K562 (cell line): ENCODE measurements around the gene CNOT6. TPM values are rescaled to one million over a fixed set of nuclear protein-coding genes. Genes with fewer than 3 reads are reported as not detected.

ENCODE experiments used
- ATAC-seq: fragments of 200-7000 bp; cut with Tn5 transposase; 3 replicates; pipeline ENCODE4 v1.9.1; 2020; ENCODE audit warnings: moderate library complexity
- BruUV-seq: library from RNA; stranded (reverse); fragments of 400-500 nt; replicated peaks from 2 replicates; lab custom pipeline; 2021; lab: Mats Ljungman, UMichigan
- CTCF ChIA-PET: fragments of 300-600 bp; formaldehyde crosslinking; extraction: SDS; loops from one replicate; lab custom pipeline; 2021; ENCODE audit warnings: low intra/inter-chr PET ratio; lab: Yijun Ruan, JAX
- POLR2A ChIA-PET: fragments of 300-600, 350-650 bp; sonication (Branson Sonifier 250); formaldehyde crosslinking; extraction: SDS; loops from one replicate; lab custom pipeline; 2021; ENCODE audit warnings: antibody characterized with exemption, inconsistent platforms; lab: Yijun Ruan, JAX
- DNase-seq, 4 experiments: peaks; one replicate each; pipeline versions ENCODE4 v3.0.0 to v3.0.0-alpha.2; 2011 to 2018; ENCODE audit warnings: low spot score in 3 of 4, mixed read lengths in 3 of 4; ENCODE audit errors: extremely low read depth in 1 of 4
- FAIRE-seq: peaks from 2 replicates; lab custom pipeline; 2011; peaks lifted over from hg19 to GRCh38; lab: Jason Lieb, UNC
- H2AFZ ChIP-seq: 2 replicates; pipeline ENCODE4 v1.6.0; 2011; ENCODE audit warnings: low read depth, low read length, control low read depth, inconsistent platforms
- H3K27ac ChIP-seq: fragments of 200-600 bp; 3 replicates; pipeline ENCODE4 v1.8.0; 2011; ENCODE audit warnings: low read depth, mild to moderate bottlenecking, control low read depth, inconsistent platforms, low read length, moderate library complexity, mixed read lengths; ENCODE audit errors: extremely low read depth
- H3K27me3 ChIP-seq, 2 experiments: fragments of 300-600 bp in 1 of 2; 2 replicates in 1 of 2; 3 replicates in 1 of 2; pipeline versions ENCODE4 v1.6.0 to v1.8.0; 2011; ENCODE audit warnings: inconsistent platforms in 2 of 2, low read length in 2 of 2, mild to moderate bottlenecking in 1 of 2, mixed read lengths in 1 of 2, moderate library complexity in 1 of 2; ENCODE audit not compliant: control insufficient read depth in 2 of 2, insufficient read depth in 2 of 2
- H3K36me3 ChIP-seq: fragments of 300-600 bp; 3 replicates; pipeline ENCODE4 v1.8.0; 2011; ENCODE audit warnings: mild to moderate bottlenecking, low read length, inconsistent platforms; ENCODE audit not compliant: control insufficient read depth, insufficient read depth
- H3K4me1 ChIP-seq, 2 experiments: fragments of 200-600 bp in 1 of 2; replicated peaks in 1 of 2; 2 replicates in 1 of 2; 3 replicates in 1 of 2; pipeline versions ENCODE4 v1.5.1 to v1.8.0; 2011; ENCODE audit warnings: inconsistent platforms in 2 of 2, low read length in 2 of 2, mild to moderate bottlenecking in 1 of 2, mixed read lengths in 1 of 2, moderate library complexity in 1 of 2; ENCODE audit not compliant: control insufficient read depth in 2 of 2, insufficient read depth in 2 of 2
- H3K4me2 ChIP-seq: 2 replicates; pipeline ENCODE4 v1.6.1; 2011; ENCODE audit warnings: low read length, control low read depth, inconsistent platforms, mixed read lengths; ENCODE audit not compliant: insufficient read depth
- H3K4me3 ChIP-seq: fragments of 200-600 bp; sonication (generic), shearing (Covaris generic); 2 replicates; pipeline ENCODE4 v1.5.1; 2016; ENCODE audit warnings: control low read depth, inconsistent platforms
- H3K79me2 ChIP-seq: fragments of 200-600 bp; 3 replicates; pipeline ENCODE4 v1.8.0; 2011; ENCODE audit warnings: low read length, inconsistent platforms; ENCODE audit not compliant: control insufficient read depth, insufficient read depth
- H3K9ac ChIP-seq, 2 experiments: 2 replicates each; pipeline versions ENCODE4 v1.6.0 to v1.6.1; 2011; ENCODE audit warnings: low read depth in 2 of 2, low read length in 2 of 2, control low read depth in 1 of 2, inconsistent platforms in 1 of 2, mild to moderate bottlenecking in 1 of 2, mixed read lengths in 1 of 2; ENCODE audit not compliant: insufficient read depth in 1 of 2
- H3K9me1 ChIP-seq: one replicate; pipeline ENCODE4 v1.6.0; 2011; ENCODE audit warnings: inconsistent platforms, mild to moderate bottlenecking, low read length, moderate library complexity; ENCODE audit not compliant: control insufficient read depth, insufficient read depth
- H3K9me3 ChIP-seq: replicated peaks from 2 replicates; pipeline ENCODE4 v1.5.1; 2011; ENCODE audit warnings: low read depth, low read length, inconsistent platforms; ENCODE audit not compliant: control insufficient read depth, insufficient read depth
- H4K20me1 ChIP-seq: replicated peaks from 2 replicates; pipeline ENCODE4 v1.6.1; 2011; ENCODE audit warnings: low read length, inconsistent platforms, mixed read lengths; ENCODE audit not compliant: control insufficient read depth, insufficient read depth
- CBFB ChIP-seq: sonication (generic); formaldehyde crosslinking; IDR thresholded peaks from 2 replicates; pipeline ENCODE4 v1.4.0; 2020; ENCODE audit warnings: mild to moderate bottlenecking, missing genetic modification reagents
- ELF2 ChIP-seq: fragments of 250-450 bp; sonication (Bioruptor Pico); IDR thresholded peaks from 2 replicates; pipeline ENCODE4 v1.5.0; 2021; ENCODE audit warnings: mild to moderate bottlenecking
- EP400 ChIP-seq: fragments of 450-650 bp; IDR thresholded peaks from 2 replicates; pipeline ENCODE4 v1.6.1; 2017; ENCODE audit warnings: antibody characterized with exemption, mild to moderate bottlenecking, moderate library complexity
- FOXK2 ChIP-seq, 2 experiments: fragments of 450-650 bp; IDR thresholded peaks in 1 of 2; conservative IDR thresholded peaks in 1 of 2; 2 replicates each; pipeline ENCODE4 v1.6.1; 2016; ENCODE audit warnings: low read depth in 2 of 2, mild to moderate bottlenecking in 1 of 2
- GTF3C2 ChIP-seq: IDR thresholded peaks from 3 replicates; pipeline ENCODE4 v1.6.1; 2011; ENCODE audit warnings: borderline replicate concordance, mild to moderate bottlenecking, moderate library complexity; ENCODE audit not compliant: insufficient read length; ENCODE audit errors: extremely low read depth
- HINFP ChIP-seq: fragments of 450-650 bp; conservative IDR thresholded peaks from 2 replicates; pipeline ENCODE4 v1.6.1; 2016; ENCODE audit warnings: missing genetic modification characterization, low read depth, mild to moderate bottlenecking, control low read depth, missing compliant biosample characterization
- HIVEP1 ChIP-seq: fragments of 250-450 bp; sonication (Bioruptor Pico); IDR thresholded peaks from 2 replicates; pipeline ENCODE4 v1.4.0; 2020; ENCODE audit warnings: mild to moderate bottlenecking
- MCM5 ChIP-seq: fragments of 450-650 bp; IDR thresholded peaks from 2 replicates; pipeline ENCODE4 v1.6.1; 2016; ENCODE audit warnings: low read depth
- MTA2 ChIP-seq: fragments of 450-650 bp; IDR thresholded peaks from 2 replicates; pipeline ENCODE4 v1.6.1; 2016; ENCODE audit warnings: low read depth
- PML ChIP-seq: IDR thresholded peaks from 2 replicates; pipeline ENCODE4 v1.6.1; 2012; ENCODE audit warnings: low read length, inconsistent platforms
- PRMT5 ChIP-seq: sonication (generic); formaldehyde crosslinking; IDR thresholded peaks from 2 replicates; pipeline ENCODE4 v1.5.0; 2020; ENCODE audit warnings: missing genetic modification reagents
- RUNX1 ChIP-seq: sonication (generic); IDR thresholded peaks from 2 replicates; pipeline ENCODE4 v1.6.1; 2016; ENCODE audit warnings: antibody characterized with exemption, low read depth
- TFE3 ChIP-seq: fragments of 450-650 bp; formaldehyde crosslinking; IDR thresholded peaks from 2 replicates; pipeline ENCODE4 v1.4.0; 2020; ENCODE audit warnings: mild to moderate bottlenecking, mixed read lengths
- TRIM25 ChIP-seq: fragments of 450-650 bp; IDR thresholded peaks from 2 replicates; pipeline ENCODE4 v1.7.0; 2016; ENCODE audit warnings: borderline replicate concordance
- WGBS: fragments of 100-300 bp; shearing (Covaris generic); methylation state at CpG from one replicate; pipeline ENCODE4 v1.1.6; 2016; ENCODE audit warnings: low coverage, mixed read lengths; ENCODE audit not compliant: insufficient coverage; ENCODE audit errors: missing lambda C conversion rate; 5-methylcytosine and 5-hydroxymethylcytosine counted together
- in situ Hi-C: fragments of 300-500 bp; cut with MboI; formaldehyde crosslinking; loops from 4 replicates; pipeline ENCODE4 v1.15.0; 2018; ENCODE audit warnings: inconsistent platforms, mixed read lengths
- intact Hi-C: fragments of 100-400 bp; cut with micrococcal nuclease; formaldehyde crosslinking; loops from 2 replicates; pipeline ENCODE4 v1.14.2; 2022
- polyA plus RNA-seq, 8 experiments: library from polyadenylated mRNA; depleted of rRNA in 4 of 8; stranded (reverse) in 5 of 8; unstranded in 3 of 8; fragments of >200 nt; fragmentation: Nextera tagmentation in 2 of 8; fragmentation: Illumina TruSeq in 1 of 8; extraction: Ambion mirVana in 2 of 8; extraction: Trizol in 1 of 8; gene quantifications; 2 replicates each; pipeline versions ENCODE4 v1.2.1 to v1.2.3, GENCODE V29; 2011 to 2014; ENCODE audit warnings: inconsistent platforms in 1 of 8, missing spikeins in 1 of 8
- total RNA-seq, 7 experiments: library from RNA; depleted of rRNA in 6 of 7; stranded (reverse); fragments of >200 nt in 6 of 7; fragmentation: Illumina TruSeq in 2 of 7; extraction: Trizol in 2 of 7; gene quantifications; 2 replicates each; pipeline versions ENCODE4 v1.2.1 to v1.2.3, GENCODE V29; 2011 to 2021; ENCODE audit warnings: low replicate concordance in 1 of 7

The CNOT6 gene
- total and polyA plus RNA-seq, 9 of the 15 experiments (the other 6 are each of a cell fraction or from before 2014, with no cell fraction given): 4.9 to 32.4 (median 14.0) TPM

- CTCF ChIA-PET: no interaction called here
- no peak for DNase-seq
- intact Hi-C loops (no loop called here), in situ Hi-C loops (no loop called here)
- H3K27ac ChIP-seq: no peak overlapping the region
- BruUV-seq: no TSS peak
- no peaks in the 10 kb centered on the region for H3K27me3 ChIP-seq
- H3K4me1 ChIP-seq: peaks cover 0 to 11% of the 10 kb centered on the region in 2 experiments; a peak in 3 of 5 replicates
- no peak overlapping the region for H2AFZ ChIP-seq
- peaks cover 12% of the 10 kb centered on the region; the same call in 1 of the 3 replicates for H3K36me3 ChIP-seq
- FAIRE-seq: no peak
- no peak for ATAC-seq
- no peak overlapping the region for H3K9ac ChIP-seq
- H4K20me1 ChIP-seq: peaks cover 28% of the 10 kb centered on the region
- no peak overlapping the region for H3K4me2 ChIP-seq
- peaks cover 5% of the 10 kb centered on the region for H3K9me1 ChIP-seq
- no peaks in the 10 kb centered on the region for H3K9me3 ChIP-seq
- H3K4me3 ChIP-seq: no peak overlapping the region
- peaks cover 93% of the 10 kb centered on the region for H3K79me2 ChIP-seq
- POLR2A ChIA-PET: interaction anchor here (0.7 to 2.2 kb wide), 4 partner anchors 9 to 21 kb away, joined by 3 to 8 read pairs (median 3); no protein-coding TSS in a partner anchor
- 94% methylated on average over 3 of the region's 3 CpGs for WGBS
- TF ChIP-seq MCM5: no peak
- no peak for TF ChIP-seq FOXK2 (conservative IDR thresholded peaks at IDR 0.05 in 1 of 2, IDR thresholded peaks at IDR 0.05 in 1 of 2; ENCODE audit: low read depth in 2 of 2)
- no peak for TF ChIP-seq PML
- TF ChIP-seq PRMT5: no peak
- TF ChIP-seq GTF3C2: no peak
- no peak for TF ChIP-seq TRIM25
- no peak for TF ChIP-seq ELF2
- no peak for TF ChIP-seq EP400
- no peak for TF ChIP-seq HIVEP1 (CRISPR knock-in tag)
- TF ChIP-seq RUNX1: no peak
- TF ChIP-seq MTA2: no peak
- no peak for TF ChIP-seq TFE3 (CRISPR knock-in tag)
- TF ChIP-seq HINFP (tag): no peak
- TF ChIP-seq CBFB (CRISPR knock-in tag): no peak
Observed at GRCh38 chr5:180521101-180521500, 26.9 kb downstream of the CNOT6 start.
